GM19395 (cell line): ENCODE measurements around the gene SLC1A5.
"Not testable (repeated sequence)": the region's sequence is repeated elsewhere in the genome, so short reads cannot be mapped to it uniquely, and the experiment has no call there.

Experiments
- ATAC-seq: cut with Tn5 transposase; IDR thresholded peaks from one replicate; pipeline ENCODE4 v1.9.1; 2021; ENCODE audit warnings: mild to moderate bottlenecking, moderate library complexity; ENCODE audit not compliant: unreplicated experiment

SLC1A5 gene

DNA sequence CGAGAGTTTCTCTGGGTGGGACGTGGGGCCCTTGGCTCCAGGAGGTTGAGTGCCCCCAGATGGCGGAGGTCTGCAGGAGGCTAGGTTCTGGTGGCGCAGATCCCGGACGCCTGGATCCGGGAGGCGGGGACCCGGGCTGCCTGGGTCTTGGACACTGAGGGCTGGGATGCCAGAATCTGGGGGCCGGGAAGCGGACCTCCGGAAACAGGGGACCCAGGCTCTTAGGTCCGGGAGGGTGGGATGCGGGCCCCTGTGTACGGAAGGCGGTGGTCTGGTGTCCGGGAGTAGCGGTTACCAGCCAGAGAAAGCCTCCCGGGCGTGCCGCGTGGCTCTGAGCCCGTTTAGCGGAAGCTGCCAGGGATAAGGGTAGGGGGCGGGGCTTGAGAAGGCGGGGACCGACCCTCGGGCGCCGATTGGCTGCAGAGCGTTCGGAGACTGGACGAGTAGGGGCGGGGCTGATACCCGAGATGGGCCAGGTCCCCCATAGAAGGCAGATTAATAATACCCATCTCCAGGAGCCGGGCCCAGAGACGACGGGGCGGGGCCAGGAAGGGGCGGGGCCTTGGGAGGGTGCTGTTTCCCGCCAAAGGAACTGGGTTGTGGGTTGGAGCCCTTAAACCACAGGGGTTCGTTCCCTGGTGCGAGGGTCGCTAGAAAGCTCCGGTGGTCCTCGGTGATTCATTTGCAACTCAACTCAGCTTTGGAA is at the start of gene SLC1A5:
TSS of gene SLC1A5 (minus strand) at position 333 of the 706 bp plus-strand sequence. CDS start 629 bp downstream, outside the sequence.
- ATAC-seq = peak; percentile 60

DNA sequence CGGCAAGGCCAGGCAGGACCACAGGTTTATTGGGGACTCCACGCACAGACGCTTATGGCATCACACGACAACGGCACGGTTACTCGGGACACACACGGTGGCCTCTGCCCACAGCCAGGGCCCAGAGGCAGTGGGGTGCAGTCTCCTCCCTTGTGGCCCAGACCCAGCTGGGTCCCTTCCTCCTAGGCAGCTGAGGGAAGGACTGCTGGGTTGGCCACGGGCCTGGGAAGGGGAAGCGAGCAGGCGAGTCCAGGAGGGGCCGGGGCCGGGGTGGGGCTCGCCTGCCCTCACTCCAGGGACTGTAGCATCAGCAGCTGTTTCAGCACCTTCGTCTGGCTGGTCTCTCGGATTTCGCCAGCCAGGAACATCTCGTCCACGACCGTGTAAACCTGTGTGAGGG is 49.8 kb upstream of the SLC1A5 start:
- ATAC-seq = no peak

DNA sequence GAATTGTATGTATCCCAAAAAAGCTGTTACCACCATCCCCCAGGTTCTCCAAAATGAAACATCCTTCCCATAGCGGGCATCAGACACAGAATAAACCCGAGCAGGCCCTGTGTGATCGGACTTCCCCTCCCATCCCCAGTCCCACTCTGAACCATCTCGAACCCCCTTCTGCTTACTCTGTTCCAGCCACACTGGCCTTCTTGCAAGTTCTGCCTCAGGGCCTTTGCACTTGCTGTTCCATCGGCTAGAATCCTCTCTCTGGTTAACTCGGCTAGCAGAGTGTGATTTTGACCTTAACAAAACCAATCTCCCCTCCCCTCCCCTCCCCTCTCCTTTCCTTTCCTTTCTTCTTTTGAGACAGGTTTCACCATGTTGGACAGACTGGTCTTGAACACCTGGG is 46.6 kb upstream of the SLC1A5 start:
- no peak for ATAC-seq

DNA sequence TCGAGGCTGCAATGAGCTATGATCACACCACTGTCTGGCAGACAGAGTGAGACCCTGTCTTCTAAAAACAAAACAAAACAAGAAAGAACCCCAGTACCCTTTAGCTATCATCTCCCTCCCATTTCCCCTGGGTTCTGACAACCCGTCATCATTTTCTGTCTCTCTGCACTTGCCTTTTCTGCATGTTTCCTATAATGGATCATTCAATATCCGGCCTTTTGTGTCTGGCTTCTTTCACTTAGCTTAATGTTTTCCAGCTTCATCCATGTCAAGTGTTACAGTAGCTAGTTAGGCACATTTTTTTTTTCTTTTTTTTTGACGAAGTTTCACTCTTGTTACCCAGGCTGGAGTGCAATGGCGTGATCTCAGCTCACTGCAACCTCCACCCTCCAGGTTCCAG is 45.7 kb upstream of the SLC1A5 start:
- no peak for ATAC-seq

DNA sequence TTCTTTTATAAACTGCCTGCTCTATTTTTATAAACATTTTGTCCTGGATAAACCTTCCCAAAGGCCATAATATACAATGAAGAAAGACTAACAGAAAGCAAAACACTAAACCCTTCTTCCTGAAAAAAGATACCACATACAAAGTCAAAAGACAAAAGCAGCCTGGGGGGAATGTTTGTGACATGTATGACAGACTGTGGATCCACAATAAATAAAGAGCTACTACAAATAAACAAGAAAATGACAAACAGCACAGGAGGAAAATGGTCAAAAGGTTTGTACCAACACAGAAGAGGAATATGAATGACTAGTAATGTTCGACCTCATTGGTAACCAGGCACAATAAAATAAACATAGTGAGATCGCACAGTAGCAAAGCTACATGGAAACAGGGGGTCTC is 42.5 kb upstream of the SLC1A5 start:
- ATAC-seq = no peak

DNA sequence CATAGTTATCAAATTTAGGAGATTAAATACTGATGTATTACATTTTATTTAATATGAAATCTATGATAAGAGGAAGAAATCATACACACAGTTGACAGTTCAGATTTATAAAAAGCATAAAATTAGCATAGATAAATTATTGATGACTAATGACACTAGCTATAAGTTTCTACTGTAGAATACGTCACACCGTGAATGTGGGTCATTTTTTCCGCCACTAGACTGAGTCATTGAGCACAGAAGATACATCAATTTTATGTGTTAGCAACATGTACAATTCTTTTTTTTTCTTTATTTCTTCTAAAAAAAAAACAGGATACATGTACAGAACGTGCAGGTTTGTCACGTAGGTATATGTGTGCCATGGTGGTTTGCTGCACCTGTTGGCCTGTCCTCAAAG is 40.1 kb upstream of the SLC1A5 start:
- ATAC-seq = no peak

DNA sequence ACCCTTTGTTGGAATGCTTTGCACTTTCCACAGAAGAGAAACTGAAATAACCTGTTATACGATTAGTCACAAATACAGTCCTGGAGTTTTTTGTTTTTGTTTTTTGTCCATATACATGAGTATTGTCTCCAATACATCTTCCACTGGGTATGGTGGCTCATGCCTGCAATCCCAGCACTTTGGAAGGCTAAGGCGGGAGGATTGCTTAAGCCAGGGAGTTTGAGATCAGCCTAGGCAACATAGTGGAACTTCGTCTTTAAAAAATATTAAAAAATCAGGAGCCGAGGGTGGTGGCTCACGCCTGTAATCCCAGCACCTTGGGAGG is 37.3 kb upstream of the SLC1A5 start:
- ATAC-seq = no peak

DNA sequence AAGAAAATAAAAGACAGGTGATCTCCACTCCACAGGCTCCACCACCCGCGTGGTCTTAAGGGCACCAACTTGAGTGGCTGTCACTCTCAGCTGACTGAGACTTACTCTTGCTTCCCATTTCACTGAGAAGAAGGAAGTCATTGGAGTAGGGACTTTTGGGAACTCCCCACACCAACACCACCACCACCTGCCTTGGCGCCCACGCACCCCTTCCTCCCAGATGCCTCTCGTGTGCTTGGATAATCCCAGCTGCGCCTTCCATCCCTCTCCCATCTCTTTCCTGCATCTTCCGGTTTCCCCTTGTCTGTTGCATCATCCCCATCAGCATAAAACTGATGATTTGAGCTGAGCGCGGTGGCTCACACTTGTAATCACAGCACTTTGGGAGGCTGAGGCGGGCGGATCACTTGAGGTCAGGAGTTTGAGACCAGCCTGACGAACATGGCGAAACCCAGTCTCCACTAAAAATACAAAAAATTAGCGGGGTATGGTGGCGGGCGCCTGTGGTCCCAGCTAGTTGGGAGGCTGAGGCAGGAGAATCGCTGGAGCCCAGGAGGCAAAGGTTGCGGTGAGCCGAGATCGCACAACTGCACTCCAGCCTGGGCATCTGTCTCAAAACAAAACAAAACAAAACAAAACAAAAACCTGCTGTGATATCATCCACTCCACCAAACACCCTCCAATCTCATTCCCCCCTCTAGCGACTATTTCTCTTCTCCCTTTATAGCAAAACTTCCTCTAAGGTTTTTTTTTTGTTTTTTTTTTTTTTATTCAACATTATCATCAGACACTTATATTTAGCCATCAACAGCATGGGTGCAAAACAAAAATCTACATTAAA is 36.7 kb upstream of the SLC1A5 start:
- no peak for ATAC-seq

DNA sequence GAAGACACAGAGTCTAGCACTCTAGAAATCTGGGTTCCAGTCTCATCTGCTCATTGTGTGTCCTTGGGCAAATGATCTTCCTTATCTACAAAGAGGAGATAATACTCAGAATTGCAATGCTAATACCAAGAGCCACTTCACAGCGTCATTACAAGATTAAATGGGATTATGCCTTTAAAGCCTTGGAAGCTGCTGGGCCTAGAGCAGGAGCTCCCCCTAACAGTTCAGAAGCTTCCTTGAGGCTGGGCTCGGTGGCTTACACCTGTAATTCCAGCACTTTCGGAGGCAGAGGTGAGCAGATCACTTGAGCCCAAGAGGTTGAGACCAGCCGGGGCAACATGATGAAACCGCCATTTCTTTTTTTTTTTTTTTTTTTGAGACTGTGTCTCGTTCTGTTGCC is 34.7 kb upstream of the SLC1A5 start:
- no peak for ATAC-seq

DNA sequence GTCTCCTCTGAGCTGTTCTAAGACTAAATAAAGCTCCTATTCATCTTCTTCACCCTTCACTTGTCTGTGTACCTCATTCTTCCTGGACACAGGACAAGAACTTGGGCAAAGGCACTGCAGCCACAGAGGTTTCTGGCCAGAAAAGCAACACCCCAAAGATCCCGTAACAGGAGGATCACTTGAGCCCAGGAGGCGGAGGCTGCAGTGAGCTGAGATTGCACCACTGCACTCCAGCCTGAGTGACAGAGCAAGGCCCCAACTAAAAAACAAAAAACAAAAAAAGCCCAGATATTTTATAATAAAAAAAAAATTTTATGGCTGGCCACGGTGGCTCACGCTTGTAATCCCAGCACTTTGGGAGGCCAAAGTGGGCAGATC is 34.0 kb upstream of the SLC1A5 start:
- not testable (repeated sequence) for ATAC-seq

DNA sequence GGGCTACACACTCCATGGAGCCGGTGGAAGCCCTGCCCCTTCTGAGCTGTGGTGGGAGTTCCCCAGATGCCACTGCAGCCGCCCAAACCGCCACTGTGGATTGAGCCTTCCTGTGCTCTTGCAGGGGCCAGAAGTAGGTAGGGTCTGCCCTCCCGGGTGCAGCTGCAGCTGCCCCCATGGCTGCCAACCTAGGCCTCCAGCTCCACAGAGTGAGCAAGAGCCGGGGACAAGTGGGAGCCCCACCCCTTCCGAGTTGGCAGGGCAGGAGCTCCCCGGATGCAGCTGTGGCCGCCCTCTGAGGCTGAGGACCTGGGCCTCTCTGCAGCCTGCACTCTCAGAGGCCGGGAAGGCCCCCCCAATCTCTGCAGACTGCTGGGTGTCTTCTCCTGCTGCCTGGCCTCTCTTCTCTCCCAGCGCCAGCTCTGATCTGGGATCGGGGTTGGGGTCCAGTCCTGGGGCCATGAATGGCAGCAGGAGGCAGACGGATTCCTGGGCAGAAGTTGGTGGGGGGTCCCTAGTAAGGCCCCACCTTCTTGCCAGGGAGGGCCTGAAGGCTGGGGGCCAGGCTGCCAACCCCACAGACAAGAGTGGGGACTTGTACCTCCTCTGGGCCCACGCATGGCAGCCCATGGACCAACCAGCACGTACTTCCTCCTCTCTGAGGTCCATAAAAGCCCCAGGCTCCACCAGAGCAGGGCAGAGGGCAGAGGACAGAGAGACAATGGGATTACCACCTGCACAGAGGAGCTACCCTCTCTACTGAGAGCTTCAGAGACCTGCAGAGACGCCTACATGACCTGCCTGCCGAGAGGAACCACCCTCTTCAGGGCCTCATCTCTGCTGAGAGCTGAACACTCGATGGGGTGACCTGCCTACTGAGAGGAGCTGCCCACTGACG is 33.4 kb upstream of the SLC1A5 start:
- no peak for ATAC-seq

DNA sequence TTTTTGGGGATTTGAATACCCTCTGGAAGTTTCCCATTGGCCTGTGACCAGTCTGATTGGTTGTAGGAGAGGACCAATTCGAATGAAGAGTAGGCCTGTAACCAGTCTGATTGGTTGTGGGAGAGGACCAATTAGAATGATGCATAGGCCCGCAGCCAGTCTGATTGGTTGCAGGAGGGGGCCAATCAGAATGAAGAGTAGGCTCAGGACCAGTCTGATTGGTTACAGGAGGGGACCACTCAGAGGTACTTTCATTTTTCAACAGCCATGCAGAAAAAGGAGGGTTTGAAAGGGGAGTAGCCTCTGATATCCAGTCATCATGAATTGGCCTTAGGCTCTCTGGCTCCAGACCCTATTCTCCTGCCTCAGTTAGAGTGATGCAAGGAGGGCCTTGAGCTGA is 30.4 kb upstream of the SLC1A5 start:
- ATAC-seq = no peak

DNA sequence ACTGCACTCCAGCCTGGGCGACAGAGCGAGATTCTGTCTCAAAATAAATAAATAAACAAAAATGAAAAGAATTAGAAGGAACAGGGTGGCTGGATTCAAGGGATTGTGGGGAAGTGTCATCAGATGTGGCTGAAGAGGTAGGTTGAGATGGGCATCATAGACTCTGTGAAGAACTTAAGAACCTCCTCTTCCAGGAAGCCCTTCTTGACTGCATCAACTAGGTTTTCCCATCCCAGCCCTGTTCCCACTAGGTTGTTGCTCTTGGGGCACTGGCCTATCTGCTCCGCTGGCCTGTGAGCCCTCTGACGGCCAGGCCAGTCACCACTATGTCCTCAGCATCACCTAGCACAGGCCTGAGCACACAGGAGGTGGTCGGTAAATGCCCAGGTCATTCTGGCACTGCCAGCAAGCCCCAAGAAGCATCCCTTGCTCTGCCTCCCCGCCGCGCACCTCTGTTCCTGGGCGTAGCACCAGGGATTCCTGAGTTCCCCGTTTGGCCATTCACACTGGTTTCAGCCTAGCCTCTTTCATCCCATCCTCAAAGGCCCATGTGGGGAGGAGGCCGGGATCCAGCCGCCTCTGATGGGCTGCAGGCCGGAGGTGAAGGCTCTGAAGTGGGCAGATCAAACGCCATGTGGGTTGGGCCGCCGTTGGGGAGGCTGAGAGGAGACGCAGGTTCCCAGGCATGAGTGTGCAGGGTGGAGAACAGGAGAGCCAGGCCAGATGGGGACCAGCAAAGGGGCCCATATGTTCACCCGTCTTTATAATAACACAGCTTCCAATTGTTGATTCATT is 27.6 kb upstream of the SLC1A5 start:
- ATAC-seq = no peak

DNA sequence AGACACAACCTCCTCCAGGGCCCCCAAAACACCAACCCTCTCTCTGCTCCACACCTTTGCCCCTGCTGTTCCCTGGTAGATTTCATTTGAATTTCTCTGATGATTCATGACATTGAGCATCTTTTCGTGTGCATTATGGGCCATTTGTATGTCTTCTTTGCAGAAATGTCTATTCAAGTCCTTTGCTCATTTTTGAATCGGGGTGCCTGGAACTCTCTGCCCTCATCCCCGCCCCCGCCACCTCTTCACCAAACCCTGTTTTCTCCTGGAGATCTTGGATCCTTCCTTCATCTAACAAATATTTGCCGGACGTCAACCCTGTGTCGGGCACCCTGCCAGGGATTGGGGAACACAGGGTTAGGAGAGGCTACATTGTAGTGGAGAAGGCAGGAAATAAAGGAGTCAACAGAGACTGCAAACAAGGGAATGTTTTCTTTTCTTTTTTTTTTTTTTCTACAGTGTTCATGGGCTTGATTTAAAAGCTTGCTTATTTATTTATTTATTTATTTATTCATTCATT is 25.5 kb upstream of the SLC1A5 start:
- no peak for ATAC-seq

DNA sequence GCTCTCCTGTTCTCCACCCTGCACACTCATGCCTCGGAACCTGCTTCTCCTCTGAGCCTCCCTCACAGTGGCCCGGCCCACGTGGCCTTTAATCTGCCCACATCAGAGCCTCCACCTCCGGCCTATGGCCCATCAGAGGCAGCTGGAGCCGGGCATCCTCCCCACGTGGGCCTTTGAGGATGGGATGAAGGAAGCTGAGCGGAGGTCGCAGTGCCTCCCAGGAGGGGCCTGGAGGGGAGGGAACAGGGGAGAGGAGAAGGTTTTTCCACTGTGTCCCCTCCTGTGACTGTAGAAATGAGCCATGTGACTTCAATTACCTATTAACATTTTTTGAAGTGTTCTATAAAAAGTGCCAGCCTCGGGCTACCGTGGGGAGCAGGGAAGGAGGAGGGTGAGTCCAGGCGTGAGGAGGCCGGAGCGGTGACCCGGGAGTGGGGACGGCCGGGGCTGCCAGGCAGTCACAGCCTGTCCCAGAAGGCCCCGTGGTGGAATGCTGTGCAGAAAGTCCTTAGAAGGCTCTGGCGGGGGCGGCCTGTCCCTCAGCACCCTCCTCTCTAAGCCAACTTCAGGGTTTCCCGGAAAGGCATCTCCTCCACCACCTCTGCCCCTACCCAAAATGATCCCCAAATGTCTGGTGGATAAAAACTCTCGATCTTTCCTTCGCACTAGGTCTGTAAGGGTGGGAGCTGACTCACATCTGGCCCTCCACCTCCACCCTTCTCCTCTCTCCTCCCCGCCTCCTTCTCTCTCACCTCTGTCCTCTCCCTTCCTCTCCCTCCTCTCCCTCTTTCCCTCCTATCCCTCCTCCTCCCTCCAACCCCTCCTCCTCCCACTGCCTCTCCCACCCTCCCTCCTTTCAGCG is 24.8 kb upstream of the SLC1A5 start:
- ATAC-seq = no peak

DNA sequence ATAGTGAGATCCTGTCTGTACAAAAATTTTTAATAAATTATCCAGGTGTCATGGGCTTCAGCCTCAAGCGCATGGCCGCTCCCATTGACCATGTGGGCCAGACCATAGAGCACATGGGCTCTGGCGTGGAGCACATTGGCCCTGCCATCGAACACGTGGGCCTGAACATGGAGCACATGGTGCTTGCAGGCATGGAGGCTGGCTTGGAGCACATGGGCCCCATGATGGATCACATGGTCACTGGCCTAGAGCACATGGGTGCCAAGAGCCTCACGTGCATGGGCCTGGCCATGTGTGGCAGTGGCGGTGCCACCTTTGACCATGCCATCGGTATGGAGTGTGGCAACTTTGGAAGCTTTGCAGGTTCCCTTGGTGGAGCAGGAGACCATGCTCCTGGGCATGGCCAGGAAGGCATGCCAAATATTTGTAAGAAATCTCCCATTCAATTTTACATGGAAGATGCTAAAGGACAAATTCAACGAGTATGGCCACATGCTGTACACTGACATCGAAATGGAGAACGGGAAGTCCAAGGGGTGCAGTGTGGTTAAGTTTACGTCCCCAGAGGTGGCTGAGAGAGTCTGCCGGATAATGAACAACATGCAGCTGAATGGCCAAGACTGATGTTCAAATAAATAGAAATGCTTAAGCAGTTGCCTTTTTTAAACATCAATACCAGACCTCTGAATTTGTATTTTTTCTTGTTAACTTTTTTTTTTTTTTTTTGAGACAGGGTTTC is 21.3 kb upstream of the SLC1A5 start:
- no peak for ATAC-seq

DNA sequence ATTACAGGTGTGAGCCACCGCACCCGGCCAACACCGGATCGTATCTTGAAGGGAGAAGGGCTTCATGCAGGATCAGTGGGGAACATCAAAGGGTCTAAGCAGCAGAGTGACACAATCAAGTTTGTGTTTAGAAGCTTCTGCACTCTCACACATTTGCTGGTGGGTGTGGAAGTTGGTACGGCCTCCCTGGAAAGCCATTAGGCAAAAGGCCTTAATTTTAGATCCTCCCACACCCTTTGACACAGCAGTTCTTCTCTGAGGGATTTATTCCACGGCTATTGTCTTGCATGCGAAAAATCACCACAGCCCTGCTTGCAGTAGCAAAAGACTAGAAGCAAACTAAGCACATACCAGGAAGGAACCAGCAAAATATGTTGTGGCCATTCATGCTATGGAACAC is 18.3 kb upstream of the SLC1A5 start:
- ATAC-seq = no peak

DNA sequence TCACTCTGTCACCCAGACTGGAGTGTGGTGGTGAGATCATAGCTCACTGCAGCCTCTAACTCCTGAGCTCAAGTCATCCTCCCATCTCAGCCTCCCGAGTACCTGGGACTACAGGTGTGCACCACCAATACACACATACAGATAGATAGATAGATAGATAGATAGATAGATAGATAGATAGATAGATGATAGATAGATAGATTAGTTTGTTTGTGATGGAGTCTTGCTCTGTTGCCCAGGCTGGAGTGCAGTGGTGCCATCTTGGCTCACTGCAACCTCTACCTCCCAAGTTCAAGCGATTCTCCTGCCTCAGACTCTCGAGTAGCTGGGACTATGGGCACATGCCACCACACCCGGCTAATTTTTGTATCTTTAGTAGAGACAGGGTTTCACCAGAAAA is 16.0 kb upstream of the SLC1A5 start:
- ATAC-seq = not testable (repeated sequence)

DNA sequence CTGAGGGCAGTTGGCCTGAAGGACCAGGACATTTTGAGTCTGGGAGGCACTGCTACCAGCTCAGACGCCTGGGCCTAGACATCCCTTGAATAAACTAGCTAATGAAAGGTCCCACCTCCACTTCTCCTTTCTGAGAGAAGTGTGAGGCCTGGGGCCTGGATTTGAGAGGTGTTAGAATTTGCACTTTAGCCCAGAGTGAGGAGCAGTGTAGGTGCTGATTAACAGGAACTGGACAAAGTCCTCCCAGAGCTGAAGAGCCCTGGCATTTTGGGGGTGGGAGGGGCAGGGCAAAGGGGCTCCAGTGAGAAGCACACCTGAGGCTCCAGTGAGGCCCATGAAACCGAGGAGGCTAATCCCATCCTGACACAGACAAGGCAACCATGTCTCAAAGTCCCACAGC is 15.2 kb upstream of the SLC1A5 start:
- no peak for ATAC-seq
